ENCODE results near the gene HS6ST3. TPM values are rescaled to one million over a fixed set of nuclear protein-coding genes. Genes with fewer than 3 reads are reported as not detected.

The HS6ST3 gene
- total RNA-seq, 1 donor from 2014 or later = 0.06 TPM

- DNase-seq (ENCODE audit: low spot score) = no peak
Measured at GRCh38 chr13:96650301-96650886, 560.5 kb downstream of the HS6ST3 start.

GRCh38 chr13:96651598-96651997 is 561.7 kb downstream of the HS6ST3 start:
- DNase-seq (ENCODE audit: low spot score) = no peak

- DNase-seq (ENCODE audit: low spot score) = no peak
Measured at GRCh38 chr13:96652506-96652905, 562.6 kb downstream of the HS6ST3 start.

- DNase-seq (ENCODE audit: low spot score) = no peak
Measured at GRCh38 chr13:96661612-96662011, 571.7 kb downstream of the HS6ST3 start.

GRCh38 chr13:96662036-96662435 is 572.1 kb downstream of the HS6ST3 start:
- no peak for DNase-seq (ENCODE audit: low spot score)

- no peak for DNase-seq (ENCODE audit: low spot score)
Measured at GRCh38 chr13:96667294-96668018, 577.5 kb downstream of the HS6ST3 start.

GRCh38 chr13:96671073-96671472 is 581.2 kb downstream of the HS6ST3 start:
- no peak for DNase-seq (ENCODE audit: low spot score)

- DNase-seq (ENCODE audit: low spot score) = no peak
Measured at GRCh38 chr13:96672016-96672415, 582.1 kb downstream of the HS6ST3 start.

- no peak for DNase-seq (ENCODE audit: low spot score)
Measured at GRCh38 chr13:96673825-96674224, 583.9 kb downstream of the HS6ST3 start.

GRCh38 chr13:96677029-96677428 is 587.1 kb downstream of the HS6ST3 start:
- no peak for DNase-seq (ENCODE audit: low spot score)

GRCh38 chr13:96678801-96679200 is 588.9 kb downstream of the HS6ST3 start:
- DNase-seq (ENCODE audit: low spot score) = no peak

- DNase-seq (ENCODE audit: low spot score) = no peak
Measured at GRCh38 chr13:96680898-96681297, 591.0 kb downstream of the HS6ST3 start.

- no peak for DNase-seq (ENCODE audit: low spot score)
Measured at GRCh38 chr13:96681766-96682165, 591.9 kb downstream of the HS6ST3 start.

- no peak for DNase-seq (ENCODE audit: low spot score)
Measured at GRCh38 chr13:96684469-96684868, 594.6 kb downstream of the HS6ST3 start.

- no peak for DNase-seq (ENCODE audit: low spot score)
Measured at GRCh38 chr13:96684907-96685306, 595.0 kb downstream of the HS6ST3 start.

GRCh38 chr13:96686286-96686685 is 596.4 kb downstream of the HS6ST3 start:
- DNase-seq (ENCODE audit: low spot score) = no peak

- DNase-seq (ENCODE audit: low spot score) = no peak
Measured at GRCh38 chr13:96687191-96687590, 597.3 kb downstream of the HS6ST3 start.

GRCh38 chr13:96690998-96691397 is 601.1 kb downstream of the HS6ST3 start:
- DNase-seq (ENCODE audit: low spot score) = no peak

- DNase-seq (ENCODE audit: low spot score) = no peak
Measured at GRCh38 chr13:96696389-96696900, 606.5 kb downstream of the HS6ST3 start.

GRCh38 chr13:96700657-96701056 is 610.8 kb downstream of the HS6ST3 start:
- DNase-seq (ENCODE audit: low spot score) = no peak

GRCh38 chr13:96707146-96707545 is 617.2 kb downstream of the HS6ST3 start:
- DNase-seq (ENCODE audit: low spot score) = no peak

GRCh38 chr13:96710166-96710862 is 620.4 kb downstream of the HS6ST3 start:
- DNase-seq (ENCODE audit: low spot score) = no peak

Data from mesenteric fat pad (tissue), 1 donor.